ENCODE data around the gene CPLX4.

The CPLX4 gene

DNA sequence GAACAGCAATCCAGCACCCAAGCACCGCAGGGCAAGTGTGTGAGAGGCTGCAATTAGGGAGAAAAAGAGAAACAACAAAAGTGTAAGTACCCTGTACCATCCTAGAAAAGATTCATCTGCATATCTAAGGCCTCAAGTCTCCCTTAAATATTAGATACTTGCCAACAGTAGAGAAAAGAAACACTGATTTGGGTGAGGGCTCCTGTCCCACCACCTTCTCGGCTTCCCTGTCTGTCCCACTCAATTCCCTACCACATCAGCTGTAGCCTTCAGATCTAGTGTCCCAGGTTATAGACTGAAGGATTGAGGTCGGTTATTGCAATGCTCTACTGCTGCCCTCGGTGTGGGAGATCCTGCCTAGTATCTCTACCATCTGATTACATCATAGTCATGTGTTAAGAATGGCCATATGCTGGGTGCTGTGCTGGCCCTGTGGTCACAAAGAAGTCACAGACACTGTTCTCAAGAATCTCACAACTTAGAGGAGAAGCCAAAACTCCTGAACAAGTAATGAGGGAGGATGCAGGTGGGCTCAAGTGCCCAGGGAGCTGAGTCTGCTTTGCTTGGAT is 47.7 kb downstream of the CPLX4 start:
- Histone ChIP-seq H3K9ac (ENCODE audit: low read length) (no peak overlapping the region), H3K4me1 (ENCODE audit: control insufficient read depth, insufficient read depth, low read length) (peaks cover 29% of the 10 kb centered on the region)

DNA sequence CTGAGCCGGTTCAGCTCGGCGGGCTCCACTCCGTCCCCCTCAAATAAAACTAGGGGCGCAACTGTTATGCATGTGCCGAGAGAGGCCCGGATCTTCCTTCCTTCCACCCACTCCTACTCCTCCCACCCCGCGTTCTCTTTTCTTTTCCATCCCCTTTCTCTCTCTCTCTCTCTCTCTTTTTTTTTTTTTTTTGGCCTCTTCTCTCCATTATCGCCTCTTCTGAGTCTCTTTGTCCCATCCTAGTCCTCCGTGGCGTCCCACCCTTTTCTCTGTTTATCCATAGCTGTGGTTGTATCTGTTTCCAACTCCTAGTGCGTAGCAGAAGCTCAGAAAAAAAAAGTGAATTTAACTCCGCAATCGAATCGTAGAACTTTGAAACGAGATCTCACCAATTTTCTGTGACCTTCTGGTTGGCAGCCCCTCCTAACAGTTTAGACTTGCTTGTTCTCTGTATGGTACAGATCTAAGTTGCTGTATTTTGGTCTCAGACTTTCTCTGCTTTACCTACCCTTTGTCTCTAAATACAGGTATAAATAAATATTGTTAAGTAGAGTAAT is 48.8 kb downstream of the CPLX4 start:
- Histone ChIP-seq H3K36me3 (ENCODE audit: control insufficient read depth, insufficient read depth, low read length) (no peaks in the 10 kb centered on the region), H3K9ac (ENCODE audit: low read length) (no peak overlapping the region), H3K27ac (ENCODE audit: low read depth, low read length) (no peak overlapping the region), H3K9me3 (ENCODE audit: control insufficient read depth, insufficient read depth, low read depth, low read length) (no peaks in the 10 kb centered on the region), H3K4me1 (ENCODE audit: control insufficient read depth, insufficient read depth, low read length) (peaks cover 26% of the 10 kb centered on the region), H3K4me3 (ENCODE audit: low read depth, low read length) (peak overlapping the region; percentile 77), H3K27me3 (ENCODE audit: control insufficient read depth, insufficient read depth, low read length) (peaks cover 99% of the 10 kb centered on the region)

More for the DNA sequence above, 47.7 kb downstream of the CPLX4 start:
- Histone ChIP-seq H3K27ac (ENCODE audit: low read depth, low read length) (no peak overlapping the region), H3K4me3 (ENCODE audit: low read depth, low read length) (no peak overlapping the region), H3K9me3 (ENCODE audit: control insufficient read depth, insufficient read depth, low read depth, low read length) (no peaks in the 10 kb centered on the region), H3K36me3 (ENCODE audit: control insufficient read depth, insufficient read depth, low read length) (no peaks in the 10 kb centered on the region), H3K27me3 (ENCODE audit: control insufficient read depth, insufficient read depth, low read length) (peaks cover 99% of the 10 kb centered on the region)

DNA sequence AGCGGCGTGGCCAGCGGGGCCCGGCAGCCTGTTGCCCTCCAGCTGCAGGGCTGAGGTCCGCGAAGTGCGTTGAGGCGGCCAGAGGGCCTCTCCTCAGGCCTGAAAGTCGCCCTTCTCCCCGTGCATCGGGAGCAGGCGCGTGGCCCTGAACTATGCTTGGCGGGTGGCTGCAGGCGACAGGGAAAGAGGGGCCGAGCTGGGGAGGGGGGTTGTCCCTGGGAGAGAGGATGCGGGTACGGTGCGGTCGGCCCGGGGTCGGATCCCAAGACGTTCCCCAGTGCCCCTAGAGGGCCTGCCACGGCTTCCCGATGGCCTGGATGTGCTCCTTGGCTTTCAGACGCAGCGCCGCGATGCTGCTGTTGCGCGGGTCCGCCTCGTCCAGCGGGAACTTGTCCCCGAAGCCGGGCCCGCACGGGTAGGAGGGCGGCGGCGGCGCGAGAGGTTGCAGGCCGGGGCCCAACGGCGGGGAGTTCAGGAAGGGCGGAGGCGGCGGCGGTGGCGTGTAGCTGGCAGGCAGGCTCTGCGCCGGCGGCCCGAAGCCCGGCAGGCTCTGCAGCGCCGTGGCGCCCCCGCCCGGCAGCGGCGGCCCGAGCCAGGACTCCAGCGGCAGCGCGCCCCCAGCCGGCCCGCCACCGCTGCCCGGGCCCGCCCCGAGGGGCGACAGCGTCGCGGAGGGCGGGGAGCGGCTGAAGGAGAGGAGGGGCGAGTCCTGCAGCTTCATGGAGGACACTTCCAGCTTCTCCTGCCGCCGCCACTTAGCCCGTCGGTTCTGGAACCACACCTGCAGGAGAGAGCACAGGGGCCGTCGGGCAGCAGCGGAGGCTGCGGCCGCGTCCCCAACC is 49.5 kb downstream of the CPLX4 start:
- H3K9ac ChIP-seq (ENCODE audit: low read length) = no peak overlapping the region

DNA sequence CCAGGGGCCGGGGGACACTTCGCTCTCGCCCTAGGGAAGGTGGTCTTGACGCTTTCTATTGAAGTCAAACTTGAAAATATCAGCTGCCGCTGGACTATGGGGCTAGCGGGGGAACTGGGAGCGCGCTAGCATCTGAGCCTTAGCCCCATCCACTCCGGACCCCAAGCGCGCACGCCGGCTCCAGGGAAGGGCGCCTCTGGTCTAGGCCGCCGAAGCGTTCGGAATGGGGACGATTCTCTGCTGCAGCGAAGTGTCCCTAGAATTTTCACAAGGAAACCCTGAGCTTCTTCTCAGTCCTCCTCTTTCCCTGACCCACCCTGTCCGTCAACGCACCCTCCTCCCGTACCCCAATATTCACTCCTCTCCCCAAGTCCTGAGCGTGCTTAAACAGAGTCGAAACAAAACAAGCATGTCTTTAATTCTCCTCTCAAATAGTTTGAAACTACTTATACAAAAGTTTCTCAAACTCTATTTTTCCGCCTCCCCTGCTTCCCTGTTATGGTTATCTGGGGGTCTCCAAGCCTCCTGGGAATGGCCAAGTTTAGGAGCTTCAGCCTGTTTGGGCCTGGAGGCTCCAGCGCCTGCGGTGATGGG is 50.2 kb downstream of the CPLX4 start:
- Histone ChIP-seq H3K27me3 (ENCODE audit: control insufficient read depth, insufficient read depth, low read length) (peaks cover 99% of the 10 kb centered on the region), H3K27ac (ENCODE audit: low read depth, low read length) (no peak overlapping the region), H3K4me3 (ENCODE audit: low read depth, low read length) (peak overlapping the region; percentile 63), H3K9me3 (ENCODE audit: control insufficient read depth, insufficient read depth, low read depth, low read length) (no peaks in the 10 kb centered on the region), H3K4me1 (ENCODE audit: control insufficient read depth, insufficient read depth, low read length) (peaks cover 35% of the 10 kb centered on the region), H3K9ac (ENCODE audit: low read length) (no peak overlapping the region), H3K36me3 (ENCODE audit: control insufficient read depth, insufficient read depth, low read length) (no peaks in the 10 kb centered on the region)

More for the DNA sequence above, 49.5 kb downstream of the CPLX4 start:
- Histone ChIP-seq H3K4me3 (ENCODE audit: low read depth, low read length) (peak overlapping the region; percentile 77), H3K4me1 (ENCODE audit: control insufficient read depth, insufficient read depth, low read length) (peaks cover 32% of the 10 kb centered on the region), H3K9me3 (ENCODE audit: control insufficient read depth, insufficient read depth, low read depth, low read length) (no peaks in the 10 kb centered on the region), H3K27me3 (ENCODE audit: control insufficient read depth, insufficient read depth, low read length) (peaks cover 99% of the 10 kb centered on the region), H3K27ac (ENCODE audit: low read depth, low read length) (no peak overlapping the region), H3K36me3 (ENCODE audit: control insufficient read depth, insufficient read depth, low read length) (no peaks in the 10 kb centered on the region)

DNA sequence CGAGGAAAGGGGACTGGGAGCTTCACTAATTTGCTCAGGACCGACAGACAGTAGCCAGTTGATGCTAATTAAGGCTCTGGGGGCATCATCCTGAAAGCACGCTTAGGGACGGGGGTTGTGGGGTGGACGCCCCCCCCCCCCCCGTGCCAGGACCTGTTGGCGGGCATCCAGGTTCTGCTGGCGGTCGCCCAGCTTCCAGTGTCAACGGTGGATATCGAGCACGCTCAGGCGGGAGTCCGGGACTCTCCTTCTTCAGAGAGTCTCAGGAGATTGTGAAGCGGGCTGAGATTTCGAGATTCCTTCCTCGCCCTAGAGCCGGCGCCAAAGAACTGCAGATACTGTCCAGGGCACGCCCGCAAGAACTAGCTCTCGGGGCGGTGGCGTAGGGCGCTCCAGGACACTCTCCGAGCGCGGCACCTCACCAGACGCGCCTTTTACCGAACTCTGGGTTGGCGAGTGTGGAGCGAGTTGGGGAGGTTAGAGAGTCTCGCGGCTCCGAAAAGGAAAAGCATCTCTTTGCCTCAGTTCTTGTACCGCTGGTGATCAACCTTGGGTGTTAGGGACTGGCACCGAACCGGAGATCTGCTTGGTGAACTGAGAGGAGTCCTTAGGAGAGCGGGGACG is 50.8 kb downstream of the CPLX4 start:
- H3K4me1 ChIP-seq (ENCODE audit: control insufficient read depth, insufficient read depth, low read length) = peaks cover 35% of the 10 kb centered on the region
- peak overlapping the region; percentile 63 for H3K4me3 ChIP-seq (ENCODE audit: low read depth, low read length)
- no peaks in the 10 kb centered on the region for H3K9me3 ChIP-seq (ENCODE audit: control insufficient read depth, insufficient read depth, low read depth, low read length)
- no peaks in the 10 kb centered on the region for H3K36me3 ChIP-seq (ENCODE audit: control insufficient read depth, insufficient read depth, low read length)
- peaks cover 99% of the 10 kb centered on the region for H3K27me3 ChIP-seq (ENCODE audit: control insufficient read depth, insufficient read depth, low read length)
- H3K9ac ChIP-seq (ENCODE audit: low read length) = no peak overlapping the region
- H3K27ac ChIP-seq (ENCODE audit: low read depth, low read length) = no peak overlapping the region

DNA sequence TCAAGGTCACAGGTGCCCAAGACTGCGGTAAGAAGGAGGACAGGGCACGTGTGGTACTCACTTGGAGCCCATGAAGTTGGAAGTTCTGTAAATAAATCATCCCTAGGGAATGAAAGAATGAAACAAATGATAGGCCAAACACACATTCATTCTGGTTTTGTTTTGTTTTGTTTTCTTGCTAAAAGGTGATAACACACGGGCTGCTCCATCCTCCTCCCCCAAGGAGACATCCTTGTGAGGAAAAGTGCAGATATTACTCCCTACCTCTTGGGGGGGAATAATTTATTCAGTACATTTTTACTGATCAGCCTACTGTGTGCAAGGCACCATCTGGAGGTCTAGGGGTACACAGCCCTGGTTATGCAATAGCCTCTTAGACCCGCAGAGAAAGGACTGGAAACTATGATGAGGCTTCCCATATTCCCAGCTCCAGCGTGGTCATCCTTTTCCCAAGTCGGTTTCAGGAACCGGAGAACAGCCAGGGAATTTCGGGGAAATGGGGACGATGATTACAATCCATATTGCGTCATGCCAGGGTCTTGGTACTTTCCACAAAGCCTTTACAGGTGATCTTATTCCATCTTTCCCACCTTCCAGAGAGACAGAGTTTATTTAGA is 51.5 kb downstream of the CPLX4 start:
- H3K4me1 ChIP-seq (ENCODE audit: control insufficient read depth, insufficient read depth, low read length) = peaks cover 32% of the 10 kb centered on the region
- no peaks in the 10 kb centered on the region for H3K36me3 ChIP-seq (ENCODE audit: control insufficient read depth, insufficient read depth, low read length)
- peaks cover 96% of the 10 kb centered on the region for H3K27me3 ChIP-seq (ENCODE audit: control insufficient read depth, insufficient read depth, low read length)
- no peak overlapping the region for H3K9ac ChIP-seq (ENCODE audit: low read length)
- 0 out of 2 replicates have a peak overlapping the region, but pooled peaks have one; percentile 63 for H3K4me3 ChIP-seq (ENCODE audit: low read depth, low read length)
- no peak overlapping the region for H3K27ac ChIP-seq (ENCODE audit: low read depth, low read length)
- H3K9me3 ChIP-seq (ENCODE audit: control insufficient read depth, insufficient read depth, low read depth, low read length) = no peaks in the 10 kb centered on the region

DNA sequence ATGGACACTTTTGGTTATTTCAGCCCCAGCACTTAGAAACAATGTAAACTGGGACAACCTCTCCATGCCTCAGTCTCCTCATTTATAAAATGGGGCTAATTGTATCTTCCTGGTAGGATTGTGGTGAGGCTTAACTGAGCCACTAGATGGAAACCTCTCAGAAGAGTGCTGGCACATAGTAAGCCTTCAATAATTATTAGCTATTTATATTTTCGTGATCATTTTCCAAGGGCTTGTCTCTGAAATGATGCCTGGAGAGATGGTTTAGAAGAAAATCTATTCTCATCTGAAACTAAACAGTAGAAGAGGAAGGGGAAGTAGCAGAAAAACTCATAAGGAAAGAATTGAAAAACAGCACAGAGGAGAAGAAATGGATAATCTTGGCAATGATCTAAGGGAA is 52.0 kb downstream of the CPLX4 start:
- Histone ChIP-seq H3K9ac (ENCODE audit: low read length) (no peak overlapping the region), H3K4me3 (ENCODE audit: low read depth, low read length) (no peak overlapping the region), H3K4me1 (ENCODE audit: control insufficient read depth, insufficient read depth, low read length) (peaks cover 29% of the 10 kb centered on the region), H3K27me3 (ENCODE audit: control insufficient read depth, insufficient read depth, low read length) (peaks cover 91% of the 10 kb centered on the region), H3K36me3 (ENCODE audit: control insufficient read depth, insufficient read depth, low read length) (no peaks in the 10 kb centered on the region), H3K27ac (ENCODE audit: low read depth, low read length) (no peak overlapping the region), H3K9me3 (ENCODE audit: control insufficient read depth, insufficient read depth, low read depth, low read length) (no peaks in the 10 kb centered on the region)

DNA sequence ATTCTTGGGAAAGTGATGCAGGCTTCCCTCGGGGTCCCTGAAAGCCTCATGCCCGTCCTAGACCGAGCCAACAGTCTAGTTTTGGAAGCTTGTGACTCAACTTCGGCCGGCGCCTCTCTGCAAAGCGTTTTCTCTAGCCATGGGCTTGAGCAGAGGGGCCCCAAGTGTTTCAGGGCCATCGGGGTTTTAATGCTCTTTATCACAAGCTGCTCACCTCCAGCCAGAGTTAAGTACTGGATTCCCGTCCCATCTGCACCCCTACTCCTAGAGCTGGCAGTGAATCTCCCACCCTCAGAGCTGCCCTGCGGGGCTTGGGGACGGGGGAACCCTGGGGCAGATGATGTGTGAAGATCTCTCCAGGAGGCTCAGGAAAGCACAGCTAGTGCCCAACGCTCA is 52.5 kb downstream of the CPLX4 start:
- Histone ChIP-seq H3K9me3 (ENCODE audit: control insufficient read depth, insufficient read depth, low read depth, low read length) (no peaks in the 10 kb centered on the region), H3K4me3 (ENCODE audit: low read depth, low read length) (peak overlapping the region; percentile 34; the same call in 1 of the 2 replicates), H3K27me3 (ENCODE audit: control insufficient read depth, insufficient read depth, low read length) (peaks cover 86% of the 10 kb centered on the region), H3K27ac (ENCODE audit: low read depth, low read length) (no peak overlapping the region), H3K4me1 (ENCODE audit: control insufficient read depth, insufficient read depth, low read length) (peaks cover 28% of the 10 kb centered on the region), H3K9ac (ENCODE audit: low read length) (no peak overlapping the region), H3K36me3 (ENCODE audit: control insufficient read depth, insufficient read depth, low read length) (no peaks in the 10 kb centered on the region)

DNA sequence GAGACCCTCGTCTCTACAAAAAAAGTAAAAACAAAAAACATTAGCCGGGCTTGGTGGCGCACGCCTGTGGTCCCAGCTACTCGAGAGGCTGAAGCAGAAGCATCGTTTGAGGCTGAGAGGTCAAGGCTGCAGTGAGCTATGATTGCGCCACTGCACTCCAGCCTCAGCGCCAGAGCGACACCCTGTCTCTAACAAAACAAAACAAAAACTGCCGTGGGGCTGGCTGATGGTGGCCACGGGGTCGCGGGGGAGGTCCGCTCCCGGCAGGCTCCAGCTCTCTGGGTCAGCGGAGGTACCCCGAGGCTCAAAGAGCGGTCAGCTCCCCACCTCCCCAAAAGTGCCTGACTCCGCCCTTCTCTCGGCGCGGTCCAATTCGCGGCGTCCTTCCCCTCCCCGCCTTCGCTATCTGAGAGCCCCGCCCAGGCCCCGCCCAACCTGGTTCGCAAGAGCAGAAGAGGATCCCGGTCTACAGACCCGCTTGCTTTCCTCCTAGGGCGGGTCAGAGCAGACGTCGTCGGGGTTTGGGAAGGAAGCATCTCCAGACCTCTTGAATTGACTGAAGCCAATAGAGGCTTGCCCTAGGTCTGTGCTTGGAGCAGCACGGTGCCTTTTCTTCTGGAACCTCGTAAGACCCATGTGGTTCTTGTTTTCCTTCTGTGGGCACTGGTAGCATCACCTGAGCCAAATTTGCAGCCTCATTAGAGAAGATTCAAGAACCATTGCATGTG is 53.0 kb downstream of the CPLX4 start:
- Histone ChIP-seq H3K9me3 (ENCODE audit: control insufficient read depth, insufficient read depth, low read depth, low read length) (no peaks in the 10 kb centered on the region), H3K9ac (ENCODE audit: low read length) (no peak overlapping the region), H3K36me3 (ENCODE audit: control insufficient read depth, insufficient read depth, low read length) (no peaks in the 10 kb centered on the region), H3K4me1 (ENCODE audit: control insufficient read depth, insufficient read depth, low read length) (peaks cover 23% of the 10 kb centered on the region), H3K27ac (ENCODE audit: low read depth, low read length) (no peak overlapping the region), H3K4me3 (ENCODE audit: low read depth, low read length) (peak overlapping the region; percentile 72), H3K27me3 (ENCODE audit: control insufficient read depth, insufficient read depth, low read length) (peaks cover 81% of the 10 kb centered on the region)

DNA sequence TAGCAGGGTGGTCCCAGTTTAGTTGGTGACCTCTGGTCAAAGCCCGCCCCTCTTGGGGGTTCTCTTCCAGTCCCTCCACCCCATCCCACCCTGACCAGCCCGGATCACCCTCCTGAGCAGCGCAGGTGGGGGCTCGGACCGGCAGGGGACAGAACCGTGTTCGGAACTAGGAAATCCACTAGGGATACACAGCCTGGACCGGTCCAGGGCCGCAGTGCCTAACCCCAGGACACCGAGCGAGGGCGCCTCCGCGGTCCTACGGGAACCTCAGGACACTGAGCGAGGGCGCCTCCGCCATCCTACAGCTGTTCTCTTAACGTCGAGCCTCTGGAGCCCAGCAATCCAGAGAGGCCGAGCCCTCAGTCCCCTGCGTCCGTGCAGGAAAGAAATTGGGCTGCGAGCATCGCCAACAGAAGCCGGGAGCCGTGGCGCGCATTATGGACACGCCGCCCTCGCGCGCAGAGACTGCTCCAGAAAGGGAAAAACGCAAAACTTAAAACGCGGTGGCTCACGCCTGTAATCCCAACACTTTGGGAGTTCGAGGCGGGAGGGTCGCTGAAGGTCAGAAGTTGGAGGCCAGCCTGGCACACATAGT is 53.7 kb downstream of the CPLX4 start:
- H3K27ac ChIP-seq (ENCODE audit: low read depth, low read length) = no peak overlapping the region
- H3K27me3 ChIP-seq (ENCODE audit: control insufficient read depth, insufficient read depth, low read length) = peaks cover 74% of the 10 kb centered on the region
- H3K9me3 ChIP-seq (ENCODE audit: control insufficient read depth, insufficient read depth, low read depth, low read length) = no peaks in the 10 kb centered on the region
- H3K36me3 ChIP-seq (ENCODE audit: control insufficient read depth, insufficient read depth, low read length) = no peaks in the 10 kb centered on the region
- H3K4me3 ChIP-seq (ENCODE audit: low read depth, low read length) = peak overlapping the region; percentile 72
- no peak overlapping the region for H3K9ac ChIP-seq (ENCODE audit: low read length)
- peaks cover 20% of the 10 kb centered on the region for H3K4me1 ChIP-seq (ENCODE audit: control insufficient read depth, insufficient read depth, low read length)

All from HUES6 (cell line).